B cell (primary cell): Measurements from ENCODE around the gene ICE2. TPM values are rescaled to one million over a fixed set of nuclear protein-coding genes. Genes with fewer than 3 reads are reported as not detected.

ENCODE experiments used
- ATAC-seq: fragments of 200-7000 bp; cut with Tn5 transposase; one replicate; pipeline ENCODE4 v1.10.0; 2021; ENCODE audit warnings: low read depth, mild to moderate bottlenecking, moderate number of reproducible peaks, moderate library complexity
- CTCF ChIA-PET: fragments of 350-600 bp; sonication (Branson Sonifier 250); formaldehyde crosslinking; loops from one replicate; lab custom pipeline; 2021; ENCODE audit warnings: antibody characterized with exemption, inconsistent platforms; lab: Charles Lee
- POLR2A ChIA-PET: fragments of 350-600 bp; sonication (Branson Sonifier 250); formaldehyde crosslinking; loops from one replicate; lab custom pipeline; 2021; ENCODE audit warnings: antibody characterized with exemption; lab: Charles Lee
- DNase-seq: peaks from one replicate; pipeline ENCODE4 v3.0.0; 2013
- H2AFZ ChIP-seq: 2 replicates; pipeline ENCODE4 v1.6.1; 2012; ENCODE audit warnings: mild to moderate bottlenecking, low read depth, low read length; ENCODE audit not compliant: insufficient read depth, poor library complexity, severe bottlenecking
- H3K27ac ChIP-seq, 2 donors: 1 replicate in 1 of 2; 2 replicates in 1 of 2; pipeline ENCODE4 v1.5.1; 2012 to 2013; ENCODE audit warnings: low read length in 2 of 2, mild to moderate bottlenecking in 2 of 2, moderate library complexity in 1 of 2
- H3K27me3 ChIP-seq, 4 experiments: fragments of 200-600 bp in 1 of 4; sonication (generic) in 1 of 4; replicated peaks in 1 of 4; 1 replicate in 2 of 4; 2 replicates in 2 of 4; pipeline versions ENCODE4 v1.6.1 to v1.7.0; 2013 to 2016; ENCODE audit warnings: low read length in 3 of 4, mild to moderate bottlenecking in 2 of 4, mixed read lengths in 1 of 4, moderate library complexity in 1 of 4; ENCODE audit not compliant: insufficient read depth in 4 of 4, control insufficient read depth in 3 of 4; ENCODE audit errors: control extremely low read depth in 1 of 4
- H3K36me3 ChIP-seq, 2 experiments: replicated peaks in 1 of 2; 1 replicate in 1 of 2; 2 replicates in 1 of 2; pipeline versions ENCODE4 v1.6.1 to v1.7.1; 2013; ENCODE audit warnings: low read length in 1 of 2; ENCODE audit not compliant: insufficient read depth in 2 of 2, control insufficient read depth in 1 of 2; ENCODE audit errors: control extremely low read depth in 1 of 2, extremely low read depth in 1 of 2
- H3K4me1 ChIP-seq, 2 donors: fragments of 200-600 bp in 1 of 2; sonication (generic) in 1 of 2; 1 replicate in 1 of 2; 2 replicates in 1 of 2; pipeline versions ENCODE4 v1.5.1 to v1.6.1; 2013 to 2017; ENCODE audit warnings: low read length in 2 of 2; ENCODE audit not compliant: control insufficient read depth in 2 of 2, insufficient read depth in 2 of 2
- H3K4me2 ChIP-seq: replicated peaks from 2 replicates; pipeline ENCODE3; 2012; ENCODE audit warnings: mild to moderate bottlenecking, low read depth, low read length; ENCODE audit not compliant: poor library complexity, severe bottlenecking
- H3K4me3 ChIP-seq, 5 experiments: fragments of 200-600 bp in 1 of 5; sonication (generic) in 1 of 5; 1 replicate in 3 of 5; 2 replicates in 2 of 5; pipeline versions ENCODE4 v1.5.1 to v1.7.0; 2011 to 2016; ENCODE audit warnings: low read length in 4 of 5, mild to moderate bottlenecking in 4 of 5, low read depth in 2 of 5, control low read depth in 1 of 5, moderate library complexity in 1 of 5; ENCODE audit not compliant: insufficient read depth in 1 of 5; ENCODE audit errors: control extremely low read depth in 1 of 5, extremely low read depth in 1 of 5
- H3K79me2 ChIP-seq: fragments of 200-600 bp; sonication (generic); one replicate; pipeline ENCODE4 v1.6.0; 2016; ENCODE audit warnings: low read length; ENCODE audit not compliant: control insufficient read depth, insufficient read depth
- H3K9ac ChIP-seq: fragments of 200-600 bp; sonication (generic); 2 replicates; pipeline ENCODE4 v1.6.1; 2017; ENCODE audit warnings: mild to moderate bottlenecking, low read length, moderate library complexity
- H3K9me3 ChIP-seq, 3 donors: one replicate each; pipeline versions ENCODE4 v1.6.1 to v1.7.1; 2013; ENCODE audit warnings: low read length in 2 of 3; ENCODE audit not compliant: control insufficient read depth in 2 of 3, insufficient read depth in 1 of 3; ENCODE audit errors: control extremely low read depth in 1 of 3
- H4K20me1 ChIP-seq: 2 replicates; pipeline ENCODE4 v1.6.0; 2012; ENCODE audit warnings: mild to moderate bottlenecking, low read length; ENCODE audit not compliant: insufficient read depth, control insufficient read depth, poor library complexity, severe bottlenecking
- H3K27ac Mint-ChIP-seq: one replicate; pipeline ENCODE4 v1.8.0; 2021; ENCODE audit warnings: mixed read lengths
- H3K27me3 Mint-ChIP-seq: one replicate; pipeline ENCODE4 v1.8.0; 2021; ENCODE audit warnings: mixed read lengths
- H3K4me1 Mint-ChIP-seq: one replicate; pipeline ENCODE4 v1.8.0; 2021; ENCODE audit warnings: mixed read lengths
- H3K4me3 Mint-ChIP-seq: one replicate; pipeline ENCODE4 v1.8.0; 2021; ENCODE audit warnings: mixed read lengths
- H3K9me3 Mint-ChIP-seq: one replicate; pipeline ENCODE4 v1.8.0; 2022; ENCODE audit warnings: mixed read lengths; ENCODE audit not compliant: insufficient read depth
- CTCF ChIP-seq: fragments of 200-600 bp; IDR thresholded peaks from one replicate; pipeline ENCODE4 v1.8.0; 2022; ENCODE audit warnings: antibody characterized with exemption, mild to moderate bottlenecking
- EZH2 ChIP-seq: IDR thresholded peaks from 2 replicates; pipeline ENCODE4 v1.6.1; 2012; ENCODE audit warnings: borderline replicate concordance, low read depth, mild to moderate bottlenecking, moderate library complexity, low read length; ENCODE audit not compliant: insufficient read depth, poor library complexity, severe bottlenecking
- WGBS: methylation state at CpG from one replicate; pipeline ENCODE4 v1.1.5; 2013; ENCODE audit warnings: missing lambda C conversion rate; ENCODE audit not compliant: insufficient coverage; 5-methylcytosine and 5-hydroxymethylcytosine counted together
- intact Hi-C: fragments of 100-400 bp; cut with micrococcal nuclease; formaldehyde crosslinking; loops from one replicate; pipeline ENCODE4 v1.10.0; 2022
- polyA plus RNA-seq: library from polyadenylated mRNA; depleted of rRNA; stranded (reverse); fragments of >200 nt; gene quantifications from 2 replicates; pipeline ENCODE4 v1.2.3, GENCODE V29; 2012
- total RNA-seq, 2 donors: library from RNA; stranded (reverse); fragments of 120-200 nt in 1 of 2; gene quantifications; 1 replicate in 1 of 2; 2 replicates in 1 of 2; pipeline versions ENCODE4 v1.2.3 to v1.2.4, GENCODE V29; 2013 to 2022

Gene ICE2
- total and polyA plus RNA-seq, 2 donors (not counting 1 experiment from before 2014, with no cell fraction given): 19.0 to 71.2 TPM

- Histone ChIP-seq H4K20me1 (no peaks in the 10 kb centered on the region), H3K79me2 (no peaks in the 10 kb centered on the region), H3K36me3 (peaks cover 0 to 3% of the 10 kb centered on the region in 2 experiments), H2AFZ (no peak overlapping the region), H3K9ac (no peak overlapping the region), H3K4me1 (peaks cover 0 to 8% of the 10 kb centered on the region in 2 donors), H3K27ac (no peak overlapping the region), H3K27me3 (no peaks in the 10 kb centered on the region), H3K9me3 (no peaks in the 10 kb centered on the region), H3K4me2 (no peak overlapping the region), H3K4me3 (no peak overlapping the region)
- ChIA-PET CTCF (interaction anchor here (1.4 to 12.4 kb wide), 2 partner anchors 8 to 152 kb away, joined by 3 to 158 read pairs; no protein-coding TSS in a partner anchor), POLR2A (no interaction called here)
- intact Hi-C loops: no loop called here
- no peaks in the 10 kb centered on the region for H3K27me3 Mint-ChIP-seq
- H3K4me1 Mint-ChIP-seq: peaks cover 14% of the 10 kb centered on the region
- no peak overlapping the region for H3K27ac Mint-ChIP-seq
- WGBS: 94% methylated on average over 19 of the region's 21 CpGs
- TF ChIP-seq EZH2 (no peak), CTCF (no peak)
- H3K4me3 Mint-ChIP-seq: no peak overlapping the region
- no peaks in the 10 kb centered on the region for H3K9me3 Mint-ChIP-seq
- ATAC-seq (no peak), DNase-seq (no peak)
These were observed 32.5 kb upstream of the ICE2 start for GRCh38 chr15:60511351-60512031.

GRCh38 chr15:60510006-60510405 is 31.1 kb upstream of the ICE2 start:
- no peak for ATAC-seq
- peaks cover 0 to 3% of the 10 kb centered on the region in 2 experiments for H3K36me3 ChIP-seq
- no peaks in the 10 kb centered on the region for H3K27me3 ChIP-seq
- no peak overlapping the region for H3K9ac ChIP-seq
- H4K20me1 ChIP-seq: no peaks in the 10 kb centered on the region
- CTCF ChIA-PET: interaction anchor here (12.4 kb wide), 1 partner anchor 10 kb away, joined by 158 read pairs; no protein-coding TSS in a partner anchor
- no peak overlapping the region for H3K4me2 ChIP-seq
- H3K79me2 ChIP-seq: no peaks in the 10 kb centered on the region
- H3K4me3 Mint-ChIP-seq: no peak overlapping the region
- POLR2A ChIA-PET: no interaction called here
- H3K4me1 ChIP-seq: peaks cover 0 to 8% of the 10 kb centered on the region in 2 donors
- H3K27ac ChIP-seq: no peak overlapping the region
- no peak overlapping the region for H3K27ac Mint-ChIP-seq
- WGBS: no CpG with 5 or more reads among the region's 5 CpGs
- peaks cover 14% of the 10 kb centered on the region for H3K4me1 Mint-ChIP-seq
- no peak overlapping the region for H3K4me3 ChIP-seq
- H3K9me3 ChIP-seq: no peaks in the 10 kb centered on the region
- no peak for DNase-seq
- no peaks in the 10 kb centered on the region for H3K27me3 Mint-ChIP-seq
- H2AFZ ChIP-seq: no peak overlapping the region
- intact Hi-C loops: no loop called here
- no peaks in the 10 kb centered on the region for H3K9me3 Mint-ChIP-seq
- TF ChIP-seq EZH2 (no peak), CTCF (no peak)
